Vagina (tissue), 2 donors: ENCODE data around the gene BAHCC1. TPM values are rescaled to one million over a fixed set of nuclear protein-coding genes. Genes with fewer than 3 reads are reported as not detected.

Source experiments
- DNase-seq, 2 donors: peaks; one replicate each; pipeline ENCODE4 v3.0.0-alpha.2; 2017; ENCODE audit errors: extremely low spot score in 2 of 2
- H3K27ac ChIP-seq: fragments of 200-600 bp; sonication (generic); one replicate; pipeline ENCODE4 v1.5.1; 2019
- H3K27me3 ChIP-seq: fragments of 200-600 bp; sonication (generic); one replicate; pipeline ENCODE4 v1.5.1; 2019
- H3K36me3 ChIP-seq, 2 donors: fragments of 200-600 bp; sonication (generic); one replicate each; pipeline ENCODE4 v1.5.1; 2017 to 2019
- H3K4me1 ChIP-seq: fragments of 200-600 bp; sonication (generic); one replicate; pipeline ENCODE4 v1.5.1; 2019
- H3K4me3 ChIP-seq, 2 donors: fragments of 200-600 bp; sonication (generic); 1 replicate in 1 of 2; 2 replicates in 1 of 2; pipeline ENCODE4 v1.5.1; 2016 to 2019
- H3K9me3 ChIP-seq: fragments of 200-600 bp; sonication (generic); one replicate; pipeline ENCODE4 v1.5.1; 2019
- CTCF ChIP-seq, 3 experiments: fragments of 450-650 bp in 2 of 3; fragments of 200-600 bp in 1 of 3; sonication (generic) in 1 of 3; IDR thresholded peaks; one replicate each; pipeline ENCODE4 v1.5.1; 2017 to 2019; ENCODE audit warnings: antibody characterized with exemption in 3 of 3, mild to moderate bottlenecking in 2 of 3, moderate library complexity in 2 of 3
- POLR2A ChIP-seq, 2 donors: fragments of 450-650 bp; IDR thresholded peaks; one replicate each; pipeline ENCODE4 v1.6.1; 2017; ENCODE audit warnings: antibody characterized with exemption in 2 of 2, mild to moderate bottlenecking in 2 of 2, moderate library complexity in 2 of 2
- POLR2AphosphoS5 ChIP-seq, 2 donors: sonication (generic); formaldehyde crosslinking; IDR thresholded peaks; one replicate each; pipeline ENCODE4 v1.9.0; 2017; ENCODE audit warnings: antibody characterized with exemption in 2 of 2, mild to moderate bottlenecking in 2 of 2, low read depth in 1 of 2; ENCODE audit not compliant: insufficient read depth in 1 of 2
- intact Hi-C: fragments of 100-400 bp; cut with DNase I; formaldehyde crosslinking; loops from one replicate; pipeline ENCODE4 v1.15.1; 2023
- total RNA-seq: library from RNA; depleted of rRNA; stranded (reverse); fragments of >200 nt; gene quantifications from one replicate; pipeline ENCODE4 v1.2.3, GENCODE V29; 2016

BAHCC1 gene
- total RNA-seq, 1 donor from 2014 or later, result 9.1 TPM

GRCh38 chr17:81459864-81460263, 64.6 kb downstream of the BAHCC1 start:
- Histone ChIP-seq H3K4me1 (no peaks in the 10 kb centered on the region), H3K4me3 (no peak overlapping the region), H3K9me3 (no peaks in the 10 kb centered on the region), H3K36me3 (no peaks in the 10 kb centered on the region), H3K27me3 (no peaks in the 10 kb centered on the region), H3K27ac (no peak overlapping the region)
- DNase-seq, result no peak
- intact Hi-C loops, result no loop called here
- no peak for TF ChIP-seq POLR2AphosphoS5 (IDR thresholded peaks at IDR 0.05; ENCODE audit: insufficient read depth in 1 of 2, low read depth in 1 of 2)
- no peak for TF ChIP-seq CTCF (IDR thresholded peaks at IDR 0.05)

- H3K4me1 ChIP-seq, result no peaks in the 10 kb centered on the region
- TF ChIP-seq POLR2AphosphoS5 (IDR thresholded peaks at IDR 0.05; ENCODE audit: insufficient read depth in 1 of 2, low read depth in 1 of 2) (no peak), POLR2A (IDR thresholded peaks at IDR 0.05) (no peak), CTCF (IDR thresholded peaks at IDR 0.05) (no peak)
- H3K9me3 ChIP-seq, result no peaks in the 10 kb centered on the region
- no peak for DNase-seq
- no peaks in the 10 kb centered on the region for H3K27me3 ChIP-seq
- H3K27ac ChIP-seq, result no peak overlapping the region
- intact Hi-C loops, result no loop called here
- H3K36me3 ChIP-seq, result no peaks in the 10 kb centered on the region
- H3K4me3 ChIP-seq, result no peak overlapping the region
These were observed 65.7 kb downstream of the BAHCC1 start for GRCh38 chr17:81460856-81461460.

GRCh38 chr17:81461607-81462500, 66.6 kb downstream of the BAHCC1 start:
- Histone ChIP-seq H3K4me3 (no peak overlapping the region), H3K4me1 (no peaks in the 10 kb centered on the region), H3K27me3 (no peaks in the 10 kb centered on the region), H3K9me3 (no peaks in the 10 kb centered on the region), H3K27ac (no peak overlapping the region), H3K36me3 (no peaks in the 10 kb centered on the region)
- intact Hi-C loops, result no loop called here
- DNase-seq, result no peak
- no peak for TF ChIP-seq POLR2AphosphoS5 (IDR thresholded peaks at IDR 0.05; ENCODE audit: insufficient read depth in 1 of 2, low read depth in 1 of 2)
- no peak for TF ChIP-seq CTCF (IDR thresholded peaks at IDR 0.05)
- TF ChIP-seq POLR2A (IDR thresholded peaks at IDR 0.05), result no peak

- intact Hi-C loops, result no loop called here
- H3K9me3 ChIP-seq, result no peaks in the 10 kb centered on the region
- no peaks in the 10 kb centered on the region for H3K4me1 ChIP-seq
- no peak for TF ChIP-seq POLR2AphosphoS5 (IDR thresholded peaks at IDR 0.05; ENCODE audit: insufficient read depth in 1 of 2, low read depth in 1 of 2)
- TF ChIP-seq CTCF (IDR thresholded peaks at IDR 0.05), result no peak
- no peak for TF ChIP-seq POLR2A (IDR thresholded peaks at IDR 0.05)
- DNase-seq, result no peak
- H3K36me3 ChIP-seq, result no peaks in the 10 kb centered on the region
- H3K27ac ChIP-seq, result no peak overlapping the region
- H3K4me3 ChIP-seq, result no peak overlapping the region
- no peaks in the 10 kb centered on the region for H3K27me3 ChIP-seq
These were observed 67.4 kb downstream of the BAHCC1 start for GRCh38 chr17:81462506-81463125.
